Measurements from ENCODE around the gene TEPSIN. TPM values are rescaled to one million over a fixed set of nuclear protein-coding genes. Genes with fewer than 3 reads are reported as not detected.

Gene TEPSIN
- total and polyA plus RNA-seq, 2 of the 8 experiments (the other 6 are each of a cell fraction or from before 2014, with no cell fraction given): 22.9 to 28.0 TPM

DNA sequence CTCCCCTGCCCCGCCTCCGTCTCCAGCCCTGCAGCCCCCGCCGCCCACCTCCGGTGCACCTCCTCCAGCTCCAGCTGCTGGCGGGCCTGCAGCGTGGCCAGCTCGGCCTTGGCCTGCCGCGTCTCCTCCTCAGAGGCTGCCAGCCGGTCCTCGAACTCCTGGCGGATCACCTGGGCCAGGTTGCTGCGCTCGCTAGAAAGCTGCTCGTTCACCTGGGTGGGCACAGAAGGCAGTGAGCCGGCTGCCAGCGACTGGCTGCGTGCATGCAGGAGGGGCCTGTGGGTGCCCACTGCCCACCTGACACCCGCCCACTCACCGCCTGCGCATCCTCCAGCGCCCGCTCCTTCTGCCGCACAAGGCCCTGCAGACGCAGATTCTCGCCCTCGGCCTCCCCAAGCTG lies 48.3 kb downstream of the TEPSIN start (continued):
- TF ChIP-seq, protein P1, sequence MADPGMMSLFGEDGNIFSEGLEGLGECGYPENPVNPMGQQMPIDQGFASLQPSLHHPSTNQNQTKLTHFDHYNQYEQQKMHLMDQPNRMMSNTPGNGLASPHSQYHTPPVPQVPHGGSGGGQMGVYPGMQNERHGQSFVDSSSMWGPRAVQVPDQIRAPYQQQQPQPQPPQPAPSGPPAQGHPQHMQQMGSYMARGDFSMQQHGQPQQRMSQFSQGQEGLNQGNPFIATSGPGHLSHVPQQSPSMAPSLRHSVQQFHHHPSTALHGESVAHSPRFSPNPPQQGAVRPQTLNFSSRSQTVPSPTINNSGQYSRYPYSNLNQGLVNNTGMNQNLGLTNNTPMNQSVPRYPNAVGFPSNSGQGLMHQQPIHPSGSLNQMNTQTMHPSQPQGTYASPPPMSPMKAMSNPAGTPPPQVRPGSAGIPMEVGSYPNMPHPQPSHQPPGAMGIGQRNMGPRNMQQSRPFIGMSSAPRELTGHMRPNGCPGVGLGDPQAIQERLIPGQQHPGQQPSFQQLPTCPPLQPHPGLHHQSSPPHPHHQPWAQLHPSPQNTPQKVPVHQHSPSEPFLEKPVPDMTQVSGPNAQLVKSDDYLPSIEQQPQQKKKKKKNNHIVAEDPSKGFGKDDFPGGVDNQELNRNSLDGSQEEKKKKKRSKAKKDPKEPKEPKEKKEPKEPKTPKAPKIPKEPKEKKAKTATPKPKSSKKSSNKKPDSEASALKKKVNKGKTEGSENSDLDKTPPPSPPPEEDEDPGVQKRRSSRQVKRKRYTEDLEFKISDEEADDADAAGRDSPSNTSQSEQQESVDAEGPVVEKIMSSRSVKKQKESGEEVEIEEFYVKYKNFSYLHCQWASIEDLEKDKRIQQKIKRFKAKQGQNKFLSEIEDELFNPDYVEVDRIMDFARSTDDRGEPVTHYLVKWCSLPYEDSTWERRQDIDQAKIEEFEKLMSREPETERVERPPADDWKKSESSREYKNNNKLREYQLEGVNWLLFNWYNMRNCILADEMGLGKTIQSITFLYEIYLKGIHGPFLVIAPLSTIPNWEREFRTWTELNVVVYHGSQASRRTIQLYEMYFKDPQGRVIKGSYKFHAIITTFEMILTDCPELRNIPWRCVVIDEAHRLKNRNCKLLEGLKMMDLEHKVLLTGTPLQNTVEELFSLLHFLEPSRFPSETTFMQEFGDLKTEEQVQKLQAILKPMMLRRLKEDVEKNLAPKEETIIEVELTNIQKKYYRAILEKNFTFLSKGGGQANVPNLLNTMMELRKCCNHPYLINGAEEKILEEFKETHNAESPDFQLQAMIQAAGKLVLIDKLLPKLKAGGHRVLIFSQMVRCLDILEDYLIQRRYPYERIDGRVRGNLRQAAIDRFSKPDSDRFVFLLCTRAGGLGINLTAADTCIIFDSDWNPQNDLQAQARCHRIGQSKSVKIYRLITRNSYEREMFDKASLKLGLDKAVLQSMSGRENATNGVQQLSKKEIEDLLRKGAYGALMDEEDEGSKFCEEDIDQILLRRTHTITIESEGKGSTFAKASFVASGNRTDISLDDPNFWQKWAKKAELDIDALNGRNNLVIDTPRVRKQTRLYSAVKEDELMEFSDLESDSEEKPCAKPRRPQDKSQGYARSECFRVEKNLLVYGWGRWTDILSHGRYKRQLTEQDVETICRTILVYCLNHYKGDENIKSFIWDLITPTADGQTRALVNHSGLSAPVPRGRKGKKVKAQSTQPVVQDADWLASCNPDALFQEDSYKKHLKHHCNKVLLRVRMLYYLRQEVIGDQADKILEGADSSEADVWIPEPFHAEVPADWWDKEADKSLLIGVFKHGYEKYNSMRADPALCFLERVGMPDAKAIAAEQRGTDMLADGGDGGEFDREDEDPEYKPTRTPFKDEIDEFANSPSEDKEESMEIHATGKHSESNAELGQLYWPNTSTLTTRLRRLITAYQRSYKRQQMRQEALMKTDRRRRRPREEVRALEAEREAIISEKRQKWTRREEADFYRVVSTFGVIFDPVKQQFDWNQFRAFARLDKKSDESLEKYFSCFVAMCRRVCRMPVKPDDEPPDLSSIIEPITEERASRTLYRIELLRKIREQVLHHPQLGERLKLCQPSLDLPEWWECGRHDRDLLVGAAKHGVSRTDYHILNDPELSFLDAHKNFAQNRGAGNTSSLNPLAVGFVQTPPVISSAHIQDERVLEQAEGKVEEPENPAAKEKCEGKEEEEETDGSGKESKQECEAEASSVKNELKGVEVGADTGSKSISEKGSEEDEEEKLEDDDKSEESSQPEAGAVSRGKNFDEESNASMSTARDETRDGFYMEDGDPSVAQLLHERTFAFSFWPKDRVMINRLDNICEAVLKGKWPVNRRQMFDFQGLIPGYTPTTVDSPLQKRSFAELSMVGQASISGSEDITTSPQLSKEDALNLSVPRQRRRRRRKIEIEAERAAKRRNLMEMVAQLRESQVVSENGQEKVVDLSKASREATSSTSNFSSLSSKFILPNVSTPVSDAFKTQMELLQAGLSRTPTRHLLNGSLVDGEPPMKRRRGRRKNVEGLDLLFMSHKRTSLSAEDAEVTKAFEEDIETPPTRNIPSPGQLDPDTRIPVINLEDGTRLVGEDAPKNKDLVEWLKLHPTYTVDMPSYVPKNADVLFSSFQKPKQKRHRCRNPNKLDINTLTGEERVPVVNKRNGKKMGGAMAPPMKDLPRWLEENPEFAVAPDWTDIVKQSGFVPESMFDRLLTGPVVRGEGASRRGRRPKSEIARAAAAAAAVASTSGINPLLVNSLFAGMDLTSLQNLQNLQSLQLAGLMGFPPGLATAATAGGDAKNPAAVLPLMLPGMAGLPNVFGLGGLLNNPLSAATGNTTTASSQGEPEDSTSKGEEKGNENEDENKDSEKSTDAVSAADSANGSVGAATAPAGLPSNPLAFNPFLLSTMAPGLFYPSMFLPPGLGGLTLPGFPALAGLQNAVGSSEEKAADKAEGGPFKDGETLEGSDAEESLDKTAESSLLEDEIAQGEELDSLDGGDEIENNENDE (IDR thresholded peaks at IDR 0.05; ENCODE audit: insufficient replicate concordance, low read length): no peak

All from H1 (cell line).